AG09319 (cell line): ENCODE measurements around the gene DIP2C.

Source experiments
- DNase-seq: peaks from one replicate; pipeline ENCODE4 v3.0.0-alpha.2; 2010; ENCODE audit warnings: low read depth; ENCODE audit errors: extremely low read depth
- CTCF ChIP-seq: IDR thresholded peaks from 2 replicates; pipeline ENCODE4 v1.5.1; 2011; ENCODE audit warnings: low read depth, mild to moderate bottlenecking, inconsistent platforms, low read length, moderate library complexity

Gene DIP2C

GRCh38 chr10:609868-610545 lies 79.5 kb downstream of the DIP2C start:
- DNase-seq: no peak
- TF ChIP-seq CTCF: no peak

- TF ChIP-seq CTCF: no peak
- DNase-seq: no peak
Measured at GRCh38 chr10:609262-609658, 80.2 kb downstream of the DIP2C start.

GRCh38 chr10:608331-609261 lies 80.9 kb downstream of the DIP2C start:
- no peak for DNase-seq
- TF ChIP-seq CTCF: no peak

- TF ChIP-seq CTCF: no peak
- DNase-seq: no peak
Measured at GRCh38 chr10:607545-608185, 81.8 kb downstream of the DIP2C start.

DNA sequence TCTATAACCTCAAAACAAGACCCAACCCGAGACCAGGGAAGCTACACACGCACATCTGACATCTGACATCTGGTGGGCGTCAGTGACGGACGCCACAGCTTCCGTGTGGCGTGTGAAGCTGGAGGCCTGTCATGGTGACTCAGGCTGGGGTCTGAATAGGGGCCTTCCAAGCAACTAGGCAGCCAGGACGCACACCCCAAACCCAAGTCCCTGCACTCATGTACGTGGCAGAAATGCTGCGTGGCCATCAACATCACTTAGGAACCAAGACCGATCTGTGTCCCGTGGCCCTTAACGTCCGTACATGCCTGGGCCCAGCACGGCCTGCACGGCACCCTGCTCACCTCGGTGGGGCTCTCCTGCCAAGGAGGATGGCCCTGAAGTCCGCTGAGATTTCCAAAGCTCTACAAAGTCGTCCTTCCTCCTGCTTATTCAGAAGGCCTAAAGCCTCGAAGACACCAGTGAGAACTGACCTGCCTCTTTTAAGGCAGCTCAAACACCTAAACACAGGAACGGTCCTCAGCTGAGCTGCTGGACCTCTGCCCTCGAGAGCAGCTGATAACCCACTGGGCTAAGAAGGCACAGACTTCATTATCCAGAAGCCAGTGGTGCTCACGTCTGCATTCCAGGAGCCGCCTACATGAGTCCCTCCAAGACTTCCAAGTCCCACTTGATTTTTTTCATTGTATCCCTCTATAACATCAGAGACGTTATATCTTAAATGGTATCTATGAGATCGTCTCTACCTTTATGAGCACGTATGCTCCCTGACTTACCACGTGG lies 82.5 kb downstream of the DIP2C start:
- DNase-seq: no peak
- TF ChIP-seq CTCF: no peak

DNA sequence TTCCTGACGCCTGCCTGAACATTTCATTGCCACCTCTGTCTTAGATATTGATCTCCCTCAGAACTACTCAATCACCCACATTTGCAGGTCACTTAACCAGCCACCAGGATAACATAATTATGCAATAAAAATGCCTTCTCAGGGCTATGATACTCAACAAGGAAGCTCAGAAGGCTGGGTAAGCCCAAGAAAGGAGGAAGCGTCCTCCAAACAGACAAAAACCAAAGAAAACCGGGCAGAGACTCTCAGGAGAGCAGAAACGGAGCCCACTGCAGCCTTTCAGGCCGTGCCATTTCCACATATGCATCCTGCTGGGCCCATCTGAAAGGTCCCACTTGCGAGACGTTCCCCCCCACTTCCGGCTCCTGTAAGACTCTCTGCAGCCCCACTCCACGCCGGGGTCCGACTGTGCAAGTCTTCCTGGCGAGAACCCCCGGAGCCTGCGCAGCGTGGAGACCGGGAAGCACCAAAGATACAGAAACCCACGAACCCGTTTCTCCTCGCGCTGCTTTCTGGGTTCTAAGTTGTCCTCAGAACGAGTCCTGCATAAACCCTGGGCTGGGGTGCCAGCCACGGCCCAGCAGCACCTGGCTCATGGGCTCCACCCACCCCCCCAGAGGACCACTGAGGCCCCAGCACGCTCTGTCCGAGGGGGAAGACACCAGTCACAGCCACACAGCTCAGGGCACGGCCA lies 83.7 kb downstream of the DIP2C start:
- no peak for TF ChIP-seq CTCF
- no peak for DNase-seq
